Type B pancreatic cell (in vitro differentiated cells): ENCODE data around the gene SLC5A3. TPM values are rescaled to one million over a fixed set of nuclear protein-coding genes. Genes with fewer than 3 reads are reported as not detected.

Source experiments
- DNase-seq: peaks from one replicate; pipeline ENCODE4 v3.0.0; 2021; ENCODE audit warnings: mixed read lengths; ENCODE audit not compliant: unreplicated experiment; ENCODE audit errors: extremely low spot score
- H3K27ac Mint-ChIP-seq: 2 replicates; pipeline ENCODE4 v1.8.0; 2021; ENCODE audit warnings: mild to moderate bottlenecking, mixed read lengths
- H3K27me3 Mint-ChIP-seq: 2 replicates; pipeline ENCODE4 v1.8.0; 2021; ENCODE audit warnings: mixed read lengths
- H3K36me3 Mint-ChIP-seq: 2 replicates; pipeline ENCODE4 v1.8.0; 2021; ENCODE audit warnings: mixed read lengths
- H3K4me1 Mint-ChIP-seq: one replicate; pipeline ENCODE4 v1.8.0; 2021; ENCODE audit warnings: mixed read lengths; ENCODE audit not compliant: unreplicated experiment
- H3K4me3 Mint-ChIP-seq: 2 replicates; pipeline ENCODE4 v1.8.0; 2021; ENCODE audit warnings: mild to moderate bottlenecking, mixed read lengths
- H3K9me3 Mint-ChIP-seq: 2 replicates; pipeline ENCODE4 v1.8.0; 2021; ENCODE audit warnings: mixed read lengths
- CTCF ChIP-seq: fragments of 200-600 bp; sonication (generic); conservative IDR thresholded peaks from 2 replicates; pipeline ENCODE4 v1.5.0; 2021; ENCODE audit warnings: antibody characterized with exemption, mild to moderate bottlenecking
- total RNA-seq: library from RNA; stranded (reverse); gene quantifications from 2 replicates; pipeline ENCODE4 v1.2.1, GENCODE V29; 2021; ENCODE audit warnings: low replicate concordance

Gene SLC5A3
- total RNA-seq, 1 donor from 2014 or later = 28.8 TPM

GRCh38 chr21:34077888-34078287 is 4.5 kb downstream of the SLC5A3 start:
- Mint-ChIP-seq H3K27ac (no peak overlapping the region), H3K4me1 (peaks cover 61% of the 10 kb centered on the region), H3K9me3 (no peaks in the 10 kb centered on the region)

GRCh38 chr21:34078915-34079314 is 5.5 kb downstream of the SLC5A3 start:
- Mint-ChIP-seq H3K27me3 (no peaks in the 10 kb centered on the region), H3K36me3 (peaks cover 57% of the 10 kb centered on the region), H3K4me1 (peaks cover 68% of the 10 kb centered on the region), H3K27ac (no peak overlapping the region), H3K4me3 (no peak overlapping the region), H3K9me3 (no peaks in the 10 kb centered on the region)
- no peak for DNase-seq
- no peak for TF ChIP-seq CTCF

More at GRCh38 chr21:34077888-34078287, 4.5 kb downstream of the SLC5A3 start:
- Mint-ChIP-seq H3K36me3 (peaks cover 50% of the 10 kb centered on the region), H3K27me3 (no peaks in the 10 kb centered on the region), H3K4me3 (no peak overlapping the region)
- TF ChIP-seq CTCF = no peak
- no peak for DNase-seq

GRCh38 chr21:34080710-34081109 is 7.3 kb downstream of the SLC5A3 start:
- TF ChIP-seq CTCF = no peak
- DNase-seq = no peak
- H3K36me3 Mint-ChIP-seq = peaks cover 51% of the 10 kb centered on the region
- peaks cover 56% of the 10 kb centered on the region for H3K4me1 Mint-ChIP-seq
- no peak overlapping the region for H3K4me3 Mint-ChIP-seq
- H3K9me3 Mint-ChIP-seq = no peaks in the 10 kb centered on the region
- H3K27ac Mint-ChIP-seq = no peak overlapping the region
- H3K27me3 Mint-ChIP-seq = no peaks in the 10 kb centered on the region

- Mint-ChIP-seq H3K27ac (no peak overlapping the region), H3K27me3 (no peaks in the 10 kb centered on the region), H3K36me3 (peaks cover 40% of the 10 kb centered on the region), H3K4me1 (peaks cover 38% of the 10 kb centered on the region), H3K9me3 (no peaks in the 10 kb centered on the region), H3K4me3 (no peak overlapping the region)
- no peak for DNase-seq
- TF ChIP-seq CTCF = no peak
Observed at GRCh38 chr21:34082769-34083168, 9.4 kb downstream of the SLC5A3 start.

- no peak for DNase-seq
- H3K27ac Mint-ChIP-seq = no peak overlapping the region
- no peaks in the 10 kb centered on the region for H3K27me3 Mint-ChIP-seq
- H3K4me1 Mint-ChIP-seq = peaks cover 32% of the 10 kb centered on the region
- H3K36me3 Mint-ChIP-seq = peaks cover 34% of the 10 kb centered on the region
- TF ChIP-seq CTCF = no peak
- no peak overlapping the region for H3K4me3 Mint-ChIP-seq
- H3K9me3 Mint-ChIP-seq = no peaks in the 10 kb centered on the region
Observed at GRCh38 chr21:34083357-34083756, 10.0 kb downstream of the SLC5A3 start.

- no peaks in the 10 kb centered on the region for H3K9me3 Mint-ChIP-seq
- peaks cover 20% of the 10 kb centered on the region for H3K4me1 Mint-ChIP-seq
- no peak for DNase-seq
- no peaks in the 10 kb centered on the region for H3K27me3 Mint-ChIP-seq
- H3K36me3 Mint-ChIP-seq = peaks cover 26% of the 10 kb centered on the region
- no peak for TF ChIP-seq CTCF
- H3K27ac Mint-ChIP-seq = no peak overlapping the region
- no peak overlapping the region for H3K4me3 Mint-ChIP-seq
Observed at GRCh38 chr21:34085129-34085528, 11.8 kb downstream of the SLC5A3 start.
